HepG2 (cell line): ENCODE results near the gene ACOXL. TPM values are rescaled to one million over a fixed set of nuclear protein-coding genes. Genes with fewer than 3 reads are reported as not detected.

ENCODE experiments used
- ATAC-seq: fragments of 200-7000 bp; cut with Tn5 transposase; 3 replicates; pipeline ENCODE4 v1.9.1; 2020; ENCODE audit warnings: mild to moderate bottlenecking, moderate library complexity
- BruUV-seq: library from RNA; stranded (reverse); fragments of 400-500 nt; replicated peaks from 2 replicates; lab custom pipeline; 2021; lab: Mats Ljungman, UMichigan
- CTCF ChIA-PET: fragments of 300-600 bp; formaldehyde crosslinking; extraction: SDS; loops from one replicate; lab custom pipeline; 2021; ENCODE audit warnings: low total read pairs, inconsistent platforms, low intra/inter-chr PET ratio; lab: Yijun Ruan, JAX
- POLR2A ChIA-PET: fragments of 350-600 bp; sonication (Branson Sonifier 250); formaldehyde crosslinking; loops from one replicate; lab custom pipeline; 2020; ENCODE audit warnings: antibody characterized with exemption, inconsistent platforms; lab: Yijun Ruan, JAX
- DNase-seq: peaks from one replicate; pipeline ENCODE4 v3.0.0-alpha.2; 2015; ENCODE audit warnings: low spot score
- FAIRE-seq: peaks from 3 replicates; lab custom pipeline; 2011; peaks lifted over from hg19 to GRCh38; lab: Jason Lieb, UNC
- H2AFZ ChIP-seq: one replicate; pipeline ENCODE4 v1.6.1; 2011; ENCODE audit warnings: low read length, inconsistent platforms
- H3K27ac ChIP-seq: fragments of 300-600 bp; 3 replicates; pipeline ENCODE4 v1.8.0; 2011; ENCODE audit warnings: mixed run types, mild to moderate bottlenecking, mixed read lengths, low read length, inconsistent platforms; ENCODE audit not compliant: insufficient read depth; ENCODE audit errors: extremely low read length
- H3K27me3 ChIP-seq, 2 experiments: fragments of 200-600 bp in 1 of 2; 2 replicates in 1 of 2; 3 replicates in 1 of 2; pipeline versions ENCODE4 v1.6.0 to v1.8.0; 2011; ENCODE audit warnings: low read length in 2 of 2, mild to moderate bottlenecking in 2 of 2, moderate library complexity in 2 of 2, inconsistent platforms in 1 of 2; ENCODE audit not compliant: insufficient read depth in 2 of 2, control insufficient read depth in 1 of 2
- H3K36me3 ChIP-seq, 2 experiments: fragments of 200-600 bp in 1 of 2; replicated peaks in 1 of 2; 2 replicates in 1 of 2; 3 replicates in 1 of 2; pipeline versions ENCODE4 v1.5.1 to v1.8.0; 2011; ENCODE audit warnings: low read length in 2 of 2, inconsistent platforms in 1 of 2; ENCODE audit not compliant: insufficient read depth in 2 of 2, control insufficient read depth in 1 of 2
- H3K4me1 ChIP-seq: 2 replicates; pipeline ENCODE4 v1.5.1; 2012; ENCODE audit warnings: low read length, inconsistent platforms; ENCODE audit not compliant: insufficient read depth
- H3K4me2 ChIP-seq: 2 replicates; pipeline ENCODE4 v1.6.0; 2011; ENCODE audit warnings: low read depth, low read length, inconsistent platforms
- H3K4me3 ChIP-seq, 3 experiments: fragments of 200-600 bp in 1 of 3; sonication (generic), shearing (Covaris generic) in 1 of 3; replicated peaks in 1 of 3; 2 replicates each; pipeline ENCODE4 v1.5.1; 2011 to 2016; ENCODE audit warnings: low read length in 3 of 3, inconsistent platforms in 2 of 3, low read depth in 2 of 3, mild to moderate bottlenecking in 2 of 3, control low read depth in 1 of 3, mixed read lengths in 1 of 3; ENCODE audit not compliant: insufficient read depth in 1 of 3
- H3K79me2 ChIP-seq: one replicate; pipeline ENCODE4 v1.6.1; 2011; ENCODE audit warnings: low read length, inconsistent platforms; ENCODE audit not compliant: insufficient read depth
- H3K9ac ChIP-seq: 2 replicates; pipeline ENCODE4 v1.6.0; 2011; ENCODE audit warnings: mild to moderate bottlenecking, low read depth, low read length, inconsistent platforms; ENCODE audit not compliant: insufficient read depth
- H3K9me3 ChIP-seq: 2 replicates; pipeline ENCODE4 v1.5.1; 2012; ENCODE audit warnings: mild to moderate bottlenecking, low read length
- H4K20me1 ChIP-seq: 2 replicates; pipeline ENCODE4 v1.6.0; 2011; ENCODE audit warnings: inconsistent platforms, mild to moderate bottlenecking, low read length, moderate library complexity; ENCODE audit not compliant: insufficient read depth
- BORCS8-MEF2B ChIP-seq: sonication (generic); formaldehyde crosslinking; IDR thresholded peaks from 2 replicates; pipeline ENCODE4 v1.8.0; 2022; ENCODE audit warnings: mild to moderate bottlenecking, missing genetic modification reagents
- GTF2F1 ChIP-seq: fragments of 150-350 bp; IDR thresholded peaks from 2 replicates; pipeline ENCODE4 v1.6.1; 2014; ENCODE audit warnings: low read length
- MYC ChIP-seq: sonication (generic); formaldehyde crosslinking; IDR thresholded peaks from 2 replicates; pipeline ENCODE4 v1.9.0; 2021; ENCODE audit warnings: missing genetic modification reagents, borderline replicate concordance
- ZBTB38 ChIP-seq: sonication (generic); formaldehyde crosslinking; IDR thresholded peaks from 2 replicates; pipeline ENCODE4 v1.5.1; 2020; ENCODE audit warnings: mild to moderate bottlenecking, missing genetic modification reagents
- ZNF317 ChIP-seq: sonication (generic); formaldehyde crosslinking; IDR thresholded peaks from 2 replicates; pipeline ENCODE4 v1.5.0; 2020; ENCODE audit warnings: mild to moderate bottlenecking, missing genetic modification reagents
- ZNF432 ChIP-seq: sonication (generic); formaldehyde crosslinking; IDR thresholded peaks from 2 replicates; pipeline ENCODE4 v1.5.0; 2020; ENCODE audit warnings: missing genetic modification reagents, mild to moderate bottlenecking, borderline replicate concordance
- ZNF460 ChIP-seq: sonication (generic); formaldehyde crosslinking; IDR thresholded peaks from 2 replicates; pipeline ENCODE4 v1.5.1; 2020; ENCODE audit warnings: missing genetic modification reagents, mild to moderate bottlenecking, borderline replicate concordance
- ZNF615 ChIP-seq: sonication (generic); formaldehyde crosslinking; IDR thresholded peaks from 2 replicates; pipeline ENCODE4 v1.5.0; 2020; ENCODE audit warnings: mild to moderate bottlenecking, missing genetic modification reagents, borderline replicate concordance
- ZNF713 ChIP-seq: sonication (generic); formaldehyde crosslinking; IDR thresholded peaks from 2 replicates; pipeline ENCODE4 v1.4.0; 2020; ENCODE audit warnings: mild to moderate bottlenecking, missing genetic modification reagents
- ZNF766 ChIP-seq: sonication (generic); formaldehyde crosslinking; IDR thresholded peaks from 2 replicates; pipeline ENCODE4 v1.5.0; 2020; ENCODE audit warnings: missing genetic modification reagents, borderline replicate concordance
- ZNF768 ChIP-seq: sonication (generic); formaldehyde crosslinking; IDR thresholded peaks from 2 replicates; pipeline ENCODE4 v1.4.0; 2020; ENCODE audit warnings: missing genetic modification reagents
- WGBS: methylation state at CpG from one replicate; pipeline ENCODE4 v1.1.6; 2017; ENCODE audit warnings: low lambda C conversion rate; 5-methylcytosine and 5-hydroxymethylcytosine counted together
- in situ Hi-C: cut with HindIII; loops from 2 replicates; pipeline ENCODE4 v1.10.0; 2017; ENCODE audit warnings: low pct_unique_long_range_greater_than_20kb; ENCODE audit not compliant: extremely low pct_ligation_motif_present
- intact Hi-C: fragments of 100-400 bp; cut with micrococcal nuclease; formaldehyde crosslinking; loops from one replicate; pipeline ENCODE4 v1.10.0; 2022; ENCODE audit not compliant: unreplicated experiment
- polyA plus RNA-seq, 8 experiments: library from polyadenylated mRNA; depleted of rRNA in 3 of 8; stranded (reverse) in 7 of 8; unstranded in 1 of 8; fragments of >200 nt; fragmentation: Illumina TruSeq in 4 of 8; extraction: Trizol in 4 of 8; gene quantifications; 2 replicates each; pipeline versions ENCODE4 v1.2.1 to v1.2.3, GENCODE V29; 2011 to 2016; ENCODE audit warnings: low read depth in 4 of 8, missing spikeins in 1 of 8, mixed read lengths in 1 of 8; ENCODE audit not compliant: insufficient read depth in 1 of 8
- total RNA-seq, 5 experiments: library from RNA; depleted of rRNA; stranded (reverse); fragments of >200 nt; fragmentation: Illumina TruSeq; extraction: Trizol; gene quantifications; 2 replicates each; pipeline ENCODE4 v1.2.3, GENCODE V29; 2016; ENCODE audit warnings: low read depth in 1 of 5
- TF ChIP-seq, protein P1 (sequence below): sonication (generic); formaldehyde crosslinking; IDR thresholded peaks from 2 replicates; pipeline ENCODE4 v1.5.0; 2020; ENCODE audit warnings: mild to moderate bottlenecking, missing genetic modification reagents

The ACOXL gene
- total and polyA plus RNA-seq, 2 of the 13 experiments (the other 11 are each of a cell fraction or from before 2014, with no cell fraction given): not detected

DNA sequence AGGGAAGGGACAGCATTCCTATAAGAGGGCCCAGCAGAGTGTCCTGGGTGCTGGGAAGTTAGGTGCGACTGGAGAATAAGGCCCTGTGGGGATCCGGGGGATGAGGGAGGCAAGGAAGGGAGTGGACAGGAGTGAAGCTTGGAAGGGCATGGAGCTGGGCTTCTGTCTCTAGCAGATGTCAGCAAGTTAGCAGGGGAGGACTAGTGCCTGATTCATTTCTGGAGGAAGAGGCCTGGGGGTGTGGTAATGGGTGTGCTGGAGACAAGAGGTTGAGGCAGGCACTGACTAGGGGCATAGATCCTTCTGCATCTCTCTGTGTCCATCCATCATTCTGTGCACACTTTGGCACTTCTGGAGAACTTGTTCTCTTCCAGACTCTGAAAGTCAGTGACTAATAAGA, 134.7 kb downstream of the ACOXL start:
- no peaks in the 10 kb centered on the region for H3K36me3 ChIP-seq
- no peaks in the 10 kb centered on the region for H3K79me2 ChIP-seq
- no peak for FAIRE-seq
- CTCF ChIA-PET: no interaction called here
- no TSS peak for BruUV-seq
- ATAC-seq: no peak
- H3K9ac ChIP-seq: no peak overlapping the region
- H3K4me3 ChIP-seq: no peak overlapping the region
- TF ChIP-seq GTF2F1 (no peak), BORCS8-MEF2B (no peak), ZNF460 (CRISPR knock-in tag) (no peak), MYC (CRISPR knock-in tag) (no peak), ZNF432 (CRISPR knock-in tag) (no peak), ZNF317 (CRISPR knock-in tag) (no peak), ZBTB38 (CRISPR knock-in tag) (no peak), ZNF713 (CRISPR knock-in tag) (no peak)
- TF ChIP-seq, all 625 proteins: peak for 0
- peaks cover 8 to 51% of the 10 kb centered on the region in 2 experiments; a peak in 4 of 5 replicates for H3K27me3 ChIP-seq
- H3K9me3 ChIP-seq: no peaks in the 10 kb centered on the region
- in situ Hi-C loops: no loop called here
- no peaks in the 10 kb centered on the region for H4K20me1 ChIP-seq
- peaks cover 2% of the 10 kb centered on the region for H3K4me1 ChIP-seq
- WGBS: 67% methylated on average over 2 of the region's 2 CpGs
- H3K4me2 ChIP-seq: no peak overlapping the region
- no peak overlapping the region for H2AFZ ChIP-seq
- no peak overlapping the region for H3K27ac ChIP-seq
- no peak for DNase-seq
- POLR2A ChIA-PET: no interaction called here
- intact Hi-C loops: no loop called here

DNA sequence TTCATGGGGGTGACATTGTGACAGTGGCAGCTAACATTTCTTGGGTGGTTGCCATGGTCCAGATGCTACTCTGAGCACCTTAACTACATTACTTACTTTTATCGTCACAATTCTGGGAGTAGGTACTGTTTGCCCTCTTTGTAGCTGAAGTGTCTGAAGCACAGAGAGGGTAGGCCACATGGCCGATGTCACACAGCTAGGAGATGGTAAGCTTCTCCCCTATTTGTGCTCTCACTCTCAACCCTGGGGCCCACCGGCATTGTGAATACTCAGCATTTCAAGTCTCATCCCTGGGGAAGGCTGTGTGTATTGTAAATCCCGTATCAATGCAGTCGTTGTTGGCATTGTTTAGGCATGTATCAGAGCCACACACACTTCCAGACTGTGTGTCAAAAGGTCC, 136.6 kb downstream of the ACOXL start:
- Histone ChIP-seq H3K4me3 (no peak overlapping the region), H4K20me1 (no peaks in the 10 kb centered on the region), H3K9me3 (no peaks in the 10 kb centered on the region), H3K36me3 (no peaks in the 10 kb centered on the region), H3K27me3 (peaks cover 6 to 38% of the 10 kb centered on the region in 2 experiments), H3K9ac (no peak overlapping the region), H3K79me2 (no peaks in the 10 kb centered on the region), H3K4me1 (no peaks in the 10 kb centered on the region), H2AFZ (no peak overlapping the region), H3K4me2 (no peak overlapping the region), H3K27ac (no peak overlapping the region)
- intact Hi-C loops (no loop called here), in situ Hi-C loops (no loop called here)
- no peak for ATAC-seq
- CTCF ChIA-PET: no interaction called here
- DNase-seq: no peak
- POLR2A ChIA-PET: no interaction called here
- TF ChIP-seq, protein P1, sequence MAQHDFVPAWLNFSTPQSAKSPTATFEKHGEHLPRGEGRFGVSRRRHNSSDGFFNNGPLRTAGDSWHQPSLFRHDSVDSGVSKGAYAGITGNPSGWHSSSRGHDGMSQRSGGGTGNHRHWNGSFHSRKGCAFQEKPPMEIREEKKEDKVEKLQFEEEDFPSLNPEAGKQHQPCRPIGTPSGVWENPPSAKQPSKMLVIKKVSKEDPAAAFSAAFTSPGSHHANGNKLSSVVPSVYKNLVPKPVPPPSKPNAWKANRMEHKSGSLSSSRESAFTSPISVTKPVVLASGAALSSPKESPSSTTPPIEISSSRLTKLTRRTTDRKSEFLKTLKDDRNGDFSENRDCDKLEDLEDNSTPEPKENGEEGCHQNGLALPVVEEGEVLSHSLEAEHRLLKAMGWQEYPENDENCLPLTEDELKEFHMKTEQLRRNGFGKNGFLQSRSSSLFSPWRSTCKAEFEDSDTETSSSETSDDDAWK (CRISPR knock-in tag): no peak
- TF ChIP-seq ZNF615 (CRISPR knock-in tag) (no peak), ZNF768 (CRISPR knock-in tag) (peak; percentile 29; the same call in 1 of the 2 replicates), ZNF766 (no peak)
- no peak for FAIRE-seq
- no TSS peak for BruUV-seq
- WGBS: 34% methylated on average over 5 of the region's 5 CpGs
